MG63 (cell line): ENCODE data around the gene ACTR3. TPM values are rescaled to one million over a fixed set of nuclear protein-coding genes. Genes with fewer than 3 reads are reported as not detected.

Source experiments
- DNase-seq: peaks from one replicate; pipeline ENCODE4 v3.0.0-alpha.2; 2020
- H3K27me3 ChIP-seq: fragments of 250-450 bp; sonication (Bioruptor Pico); 2 replicates; pipeline ENCODE4 v1.5.1; 2020; ENCODE audit warnings: mild to moderate bottlenecking, moderate library complexity
- H3K36me3 ChIP-seq: fragments of 250-450 bp; sonication (Bioruptor Pico); 2 replicates; pipeline ENCODE4 v1.5.1; 2020; ENCODE audit warnings: mild to moderate bottlenecking, moderate library complexity
- H3K4me3 ChIP-seq: fragments of 250-450 bp; sonication (Bioruptor Pico); 2 replicates; pipeline ENCODE4 v1.5.1; 2020; ENCODE audit warnings: mild to moderate bottlenecking, moderate library complexity
- H3K9me3 ChIP-seq: fragments of 250-450 bp; sonication (Bioruptor Pico); 2 replicates; pipeline ENCODE4 v1.5.1; 2020; ENCODE audit warnings: mild to moderate bottlenecking, moderate library complexity
- total RNA-seq: library from RNA; depleted of rRNA; stranded (reverse); fragments of >200 nt; shearing (Covaris generic); gene quantifications from 2 replicates; pipeline ENCODE4 v1.2.3, GENCODE V29; 2014; ENCODE audit warnings: low replicate concordance; rRNA removed

Gene ACTR3
- total RNA-seq, 1 experiment from 2014 or later = 378 TPM

DNA sequence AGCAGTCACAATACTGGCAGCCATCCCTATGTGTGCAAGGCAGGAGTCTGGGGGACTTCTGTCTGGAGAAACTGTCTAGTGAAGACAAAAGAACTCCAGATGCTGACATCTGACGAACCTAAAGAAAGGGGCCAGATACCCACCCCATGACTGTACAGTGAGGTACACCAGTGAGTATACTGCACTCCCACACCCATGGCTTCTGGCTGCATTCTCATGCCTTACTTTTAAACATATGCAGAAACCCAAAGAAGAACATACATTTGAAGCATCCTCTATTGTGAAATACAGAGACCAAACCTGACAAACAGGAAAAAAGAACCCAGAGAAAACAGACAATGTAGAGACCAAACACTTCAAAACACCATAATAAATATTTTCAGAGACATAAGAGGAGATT, 102.2 kb downstream of the ACTR3 start:
- Histone ChIP-seq H3K9me3 (no peaks in the 10 kb centered on the region), H3K36me3 (no peaks in the 10 kb centered on the region), H3K4me3 (no peak overlapping the region), H3K27me3 (no peaks in the 10 kb centered on the region)
- no peak for DNase-seq

DNA sequence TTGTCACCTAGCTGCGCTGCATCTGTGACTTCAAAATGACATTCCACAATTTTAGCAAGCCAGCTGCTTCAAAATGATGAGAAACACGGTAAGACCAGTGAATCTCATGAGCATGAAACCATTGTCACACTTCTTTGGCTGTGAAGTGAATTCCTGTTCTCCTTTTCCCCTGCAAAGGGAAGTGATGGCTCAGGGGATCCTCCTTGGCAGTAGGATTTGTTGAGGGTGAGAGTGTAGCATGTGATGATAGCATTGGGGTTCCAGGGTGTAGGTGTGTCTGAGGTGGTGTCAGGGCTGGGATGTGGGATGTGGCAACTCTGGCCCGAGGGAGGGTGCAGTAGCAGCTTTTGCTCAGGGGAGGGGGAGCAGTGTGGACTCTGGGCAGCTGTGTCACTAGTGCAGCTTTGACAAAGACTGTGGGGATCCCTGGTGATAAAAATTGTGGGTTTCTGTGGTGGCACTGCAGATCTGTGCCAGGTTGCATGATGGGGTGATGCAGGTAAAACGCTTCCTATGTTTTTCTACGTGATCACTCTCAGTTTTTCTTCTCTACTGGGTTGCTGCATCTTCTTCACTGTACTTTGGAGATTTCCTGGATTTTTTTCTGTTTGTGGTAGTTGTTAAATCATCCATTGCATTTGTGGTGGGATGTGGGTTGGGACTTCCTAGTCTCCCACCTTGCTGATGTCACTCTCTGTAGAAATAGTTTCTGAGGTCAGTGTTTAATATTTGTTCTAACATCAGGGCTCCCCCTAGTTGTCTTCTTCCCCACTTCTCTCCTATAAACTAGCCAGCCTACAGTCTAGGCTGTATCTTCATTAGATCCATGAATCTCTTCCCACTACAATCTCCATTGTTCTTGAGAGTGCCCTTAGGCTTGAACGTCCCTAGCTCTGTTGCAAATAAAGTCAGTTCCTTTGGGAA, 107.0 kb downstream of the ACTR3 start:
- H3K27me3 ChIP-seq = no peaks in the 10 kb centered on the region
- no peaks in the 10 kb centered on the region for H3K9me3 ChIP-seq
- DNase-seq = no peak
- no peaks in the 10 kb centered on the region; the same call in 1 of the 2 replicates for H3K36me3 ChIP-seq
- H3K4me3 ChIP-seq = no peak overlapping the region

DNA sequence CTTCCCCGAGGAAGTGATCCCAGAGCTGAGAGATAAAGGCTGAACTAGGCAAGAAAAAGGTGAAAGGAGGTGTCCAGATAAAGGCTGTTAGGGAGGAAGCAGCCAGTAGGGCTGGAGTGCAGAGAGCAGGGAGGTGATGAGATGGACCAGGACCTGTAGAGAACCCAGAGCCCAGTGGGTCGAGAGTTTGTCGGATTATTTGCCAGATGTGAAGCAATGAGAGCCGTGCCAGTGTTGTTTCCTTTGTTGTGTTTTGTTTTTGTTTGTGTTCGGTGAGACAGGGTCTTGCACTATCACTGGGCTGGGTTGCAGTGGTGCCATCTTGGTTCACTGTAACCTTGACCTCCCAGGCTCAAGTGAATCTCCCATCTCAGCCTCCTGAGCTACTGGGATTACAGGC, 111.3 kb downstream of the ACTR3 start:
- no peaks in the 10 kb centered on the region; the same call in 1 of the 2 replicates for H3K36me3 ChIP-seq
- H3K27me3 ChIP-seq = no peaks in the 10 kb centered on the region
- H3K9me3 ChIP-seq = no peaks in the 10 kb centered on the region
- H3K4me3 ChIP-seq = no peak overlapping the region
- DNase-seq = no peak

DNA sequence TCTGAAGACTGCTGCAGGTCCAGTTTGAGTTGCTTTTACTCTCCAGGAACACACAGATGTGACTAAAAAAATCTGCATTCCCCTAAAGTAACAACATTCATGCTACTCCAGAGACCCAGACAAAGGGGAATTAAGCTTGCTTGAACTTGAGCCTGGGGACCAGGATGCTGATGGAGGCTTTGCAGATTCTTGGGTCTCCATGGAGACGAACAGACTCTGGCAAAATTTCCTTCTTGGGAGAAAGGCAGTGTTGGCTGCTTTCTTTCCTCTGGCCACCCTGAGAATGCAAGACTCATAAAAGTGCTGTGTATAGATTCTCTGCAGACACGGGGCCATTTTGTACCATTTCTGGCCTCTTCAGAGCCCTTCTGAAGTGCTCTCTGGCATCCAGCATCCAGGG, 112.0 kb downstream of the ACTR3 start:
- DNase-seq = no peak
- H3K36me3 ChIP-seq = no peaks in the 10 kb centered on the region; the same call in 1 of the 2 replicates
- H3K4me3 ChIP-seq = no peak overlapping the region

DNA sequence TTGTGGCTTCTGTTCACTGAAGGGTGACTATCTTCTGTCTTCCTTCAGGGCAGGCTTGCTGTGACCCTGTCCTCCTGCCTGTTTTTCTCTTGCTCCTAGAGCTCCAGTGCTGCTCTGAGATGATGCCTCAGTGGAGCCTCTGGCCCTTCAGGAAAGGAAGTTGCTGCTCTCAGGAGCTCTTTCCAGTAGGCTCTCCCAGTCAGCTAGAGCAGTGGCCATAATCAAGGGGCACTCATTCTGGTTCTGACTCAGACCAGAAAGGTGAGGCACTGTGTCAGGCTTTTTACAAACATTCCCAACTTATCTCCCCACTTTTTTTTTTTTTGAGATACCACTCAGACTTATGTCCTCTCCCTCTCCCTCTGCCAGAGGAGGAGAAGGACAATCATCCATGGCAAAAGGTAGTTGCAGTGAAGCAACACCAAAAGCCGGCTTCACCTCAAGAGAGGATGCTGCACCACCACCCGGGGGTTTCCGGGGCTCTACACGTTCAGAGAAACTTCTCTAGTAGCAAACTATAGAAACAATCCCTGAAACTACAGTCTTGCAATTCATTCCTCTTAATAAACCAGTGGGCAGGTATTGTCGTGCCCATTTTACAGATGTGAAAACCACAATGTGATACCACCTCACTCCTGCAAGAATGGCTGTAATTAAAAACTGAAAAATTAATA, 115.4 kb downstream of the ACTR3 start:
- no peak for DNase-seq
- H3K9me3 ChIP-seq = no peaks in the 10 kb centered on the region
- no peaks in the 10 kb centered on the region for H3K27me3 ChIP-seq

More for the DNA sequence above, 112.0 kb downstream of the ACTR3 start:
- Histone ChIP-seq H3K27me3 (no peaks in the 10 kb centered on the region), H3K9me3 (no peaks in the 10 kb centered on the region)

DNA sequence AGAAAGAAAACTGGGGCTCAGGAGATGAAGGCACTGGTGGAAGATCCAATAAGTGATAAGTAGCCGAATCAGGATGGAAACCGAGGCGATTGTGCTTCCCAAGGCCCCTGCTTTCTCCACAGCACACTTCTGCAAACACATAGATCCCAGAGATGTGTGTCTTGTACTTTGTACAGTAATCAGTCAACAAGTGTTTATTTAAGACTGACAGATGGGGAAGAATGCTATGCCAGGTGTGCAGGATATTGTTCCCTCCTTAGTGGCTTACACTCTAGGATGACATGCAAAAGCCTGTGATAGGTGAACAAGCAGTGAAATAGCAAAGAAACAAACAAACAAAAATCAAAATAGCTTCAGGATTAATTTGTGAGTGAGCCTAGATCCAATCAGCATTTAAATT, 116.6 kb downstream of the ACTR3 start:
- Histone ChIP-seq H3K4me3 (no peak overlapping the region), H3K9me3 (no peaks in the 10 kb centered on the region), H3K36me3 (no peaks in the 10 kb centered on the region), H3K27me3 (no peaks in the 10 kb centered on the region)
- no peak for DNase-seq

More for the DNA sequence above, 115.4 kb downstream of the ACTR3 start:
- Histone ChIP-seq H3K4me3 (no peak overlapping the region), H3K36me3 (no peaks in the 10 kb centered on the region; the same call in 1 of the 2 replicates)

DNA sequence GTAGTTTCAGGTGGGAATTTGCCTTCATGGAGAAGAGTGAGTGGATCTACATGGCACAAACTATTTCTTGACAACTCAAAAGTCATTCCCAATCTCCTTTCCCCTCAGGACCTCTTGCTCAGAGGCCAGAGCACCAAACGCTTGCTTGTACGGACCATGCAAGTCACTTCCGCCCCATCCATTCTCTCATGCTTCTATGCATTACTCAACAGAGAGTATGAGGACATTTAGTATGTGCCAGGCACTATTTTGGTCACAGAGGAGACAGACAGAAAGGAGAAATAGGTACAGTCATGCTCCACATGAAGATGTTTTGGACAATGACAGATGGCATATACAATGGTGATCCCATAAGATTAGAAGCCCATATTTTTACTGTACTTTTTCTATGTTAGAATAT, 117.5 kb downstream of the ACTR3 start:
- no peak for DNase-seq
- Histone ChIP-seq H3K9me3 (no peaks in the 10 kb centered on the region), H3K27me3 (no peaks in the 10 kb centered on the region)

DNA sequence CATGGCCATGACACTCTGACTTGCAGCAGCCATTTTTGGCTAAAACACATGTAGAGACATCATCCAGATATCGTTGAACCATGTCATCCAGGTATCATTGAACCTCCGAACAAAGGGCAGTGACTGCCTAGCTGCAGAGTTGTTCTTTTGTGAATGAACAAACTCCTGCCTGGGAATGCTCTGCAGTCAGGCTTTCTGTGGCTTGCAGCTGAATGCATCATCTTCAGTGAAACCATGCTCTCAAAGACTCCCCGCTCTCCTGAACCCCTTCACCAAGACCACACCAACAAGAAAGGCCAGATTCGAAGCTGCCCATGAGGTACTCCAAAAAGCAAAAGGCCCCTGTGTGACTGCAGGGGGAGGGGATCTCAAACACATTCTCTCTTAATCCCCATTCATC, 118.8 kb downstream of the ACTR3 start:
- no peaks in the 10 kb centered on the region for H3K27me3 ChIP-seq
- no peaks in the 10 kb centered on the region for H3K36me3 ChIP-seq
- H3K9me3 ChIP-seq = no peaks in the 10 kb centered on the region
- H3K4me3 ChIP-seq = no peak overlapping the region
- no peak for DNase-seq

More for the DNA sequence above, 117.5 kb downstream of the ACTR3 start:
- H3K36me3 ChIP-seq = no peaks in the 10 kb centered on the region
- no peak overlapping the region for H3K4me3 ChIP-seq

DNA sequence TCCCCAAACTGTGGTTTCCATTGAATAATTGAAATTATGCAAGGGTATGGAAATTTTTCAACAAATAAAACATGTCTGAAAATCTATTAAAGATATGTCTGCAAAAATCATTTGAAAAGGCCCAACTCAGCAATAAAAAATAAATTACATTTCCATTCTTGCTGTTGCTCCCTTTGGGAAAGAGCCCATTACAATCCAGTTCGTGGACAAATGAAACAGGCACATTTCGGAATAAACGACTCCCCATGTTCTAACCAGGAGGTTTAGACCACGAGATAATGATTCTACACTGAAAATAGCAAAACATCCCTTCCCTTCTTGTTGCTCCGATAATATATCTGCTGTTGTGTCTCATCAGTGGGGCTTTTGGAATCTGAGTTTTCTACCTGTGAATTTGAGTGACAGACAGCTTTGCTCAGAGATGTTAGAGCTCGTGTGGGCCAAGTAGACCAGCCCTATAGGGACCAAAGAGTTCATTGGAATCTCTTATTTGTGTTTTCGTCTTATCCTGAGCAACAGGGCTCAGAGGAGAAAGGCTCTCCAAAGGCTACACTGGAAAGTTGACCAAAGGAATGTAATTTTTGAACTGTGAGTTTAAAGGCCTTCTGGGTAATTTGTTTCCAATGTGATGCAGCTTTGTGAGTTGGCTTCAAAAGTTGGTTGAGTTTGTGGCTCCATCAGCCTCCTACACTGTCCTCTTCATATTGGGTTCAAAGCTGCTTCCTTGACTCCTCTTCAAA, 119.5 kb downstream of the ACTR3 start:
- Histone ChIP-seq H3K27me3 (no peaks in the 10 kb centered on the region), H3K9me3 (no peaks in the 10 kb centered on the region), H3K36me3 (no peaks in the 10 kb centered on the region), H3K4me3 (no peak overlapping the region)
- no peak for DNase-seq

DNA sequence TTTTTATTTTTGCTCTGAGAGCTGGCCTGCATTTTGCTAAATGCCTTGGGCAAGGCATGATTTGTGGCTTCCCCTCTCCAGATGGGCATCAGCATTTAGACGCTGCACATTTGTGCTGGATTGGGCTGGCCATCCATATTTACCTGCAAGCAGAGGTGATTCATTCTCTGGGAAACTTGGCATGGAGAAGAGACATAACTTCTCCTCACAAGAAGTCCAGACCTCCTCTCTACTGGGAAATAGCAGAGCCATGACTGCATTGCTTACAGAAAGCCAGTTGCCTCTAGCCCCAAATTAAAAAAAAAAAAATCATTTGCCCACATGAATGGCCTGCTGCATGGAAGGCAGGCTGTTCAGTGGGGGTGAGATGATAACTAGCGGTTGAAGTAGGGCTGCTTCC, 120.1 kb downstream of the ACTR3 start:
- Histone ChIP-seq H3K27me3 (no peaks in the 10 kb centered on the region), H3K9me3 (no peaks in the 10 kb centered on the region), H3K4me3 (no peak overlapping the region), H3K36me3 (no peaks in the 10 kb centered on the region)
- DNase-seq = no peak

DNA sequence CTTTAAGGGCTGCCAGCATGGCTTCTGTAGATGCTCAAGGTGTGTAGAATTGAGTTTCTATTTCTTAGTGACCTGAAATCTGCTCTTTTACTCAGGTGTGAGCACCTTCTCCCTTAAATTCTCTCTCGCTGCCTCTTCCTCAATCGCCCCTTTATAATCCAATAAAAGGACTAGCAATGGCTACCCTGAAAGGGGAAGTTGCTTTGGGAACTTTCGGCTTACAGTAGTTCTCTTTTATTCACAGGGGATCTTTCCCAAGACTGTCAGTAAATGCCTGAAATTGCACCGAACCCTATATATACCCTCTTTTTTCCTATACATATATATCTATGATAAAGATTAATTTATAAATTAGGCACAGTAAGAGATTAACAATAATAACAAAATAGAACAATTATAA, 121.8 kb downstream of the ACTR3 start:
- Histone ChIP-seq H3K9me3 (no peaks in the 10 kb centered on the region), H3K4me3 (no peak overlapping the region), H3K27me3 (no peaks in the 10 kb centered on the region), H3K36me3 (no peaks in the 10 kb centered on the region)
- no peak for DNase-seq

Other genes with a start within 250 kb of the ACTR3 start
- gene SLC35F5, start 133.4 kb upstream of the ACTR3 start, total RNA-seq = 61.1 and 66.1 TPM in 2 replicates